Activated naive CD8-positive, alpha-beta T cell treated with anti-CD3 and anti-CD28 coated beads for 36 hours (primary cell): Measurements from ENCODE around the gene AGBL4. TPM values are rescaled to one million over a fixed set of nuclear protein-coding genes. Genes with fewer than 3 reads are reported as not detected.

Experiments
- DNase-seq: peaks from one replicate; pipeline ENCODE4 v3.0.0; 2021
- H3K27ac Mint-ChIP-seq: one replicate; pipeline ENCODE4 v1.8.0; 2022; ENCODE audit warnings: mild to moderate bottlenecking, moderate library complexity, mixed read lengths
- H3K27me3 Mint-ChIP-seq: one replicate; pipeline ENCODE4 v1.8.0; 2022; ENCODE audit warnings: mild to moderate bottlenecking, mixed read lengths
- H3K36me3 Mint-ChIP-seq: one replicate; pipeline ENCODE4 v1.8.0; 2021; ENCODE audit warnings: mild to moderate bottlenecking, mixed read lengths
- H3K4me1 Mint-ChIP-seq: one replicate; pipeline ENCODE4 v1.8.0; 2021; ENCODE audit warnings: mixed read lengths
- H3K4me3 Mint-ChIP-seq: one replicate; pipeline ENCODE4 v1.8.0; 2022; ENCODE audit warnings: mild to moderate bottlenecking, moderate library complexity, mixed read lengths
- H3K9me3 Mint-ChIP-seq: one replicate; pipeline ENCODE4 v1.8.0; 2022; ENCODE audit warnings: mixed read lengths
- total RNA-seq, 2 experiments: library from RNA; stranded (reverse); gene quantifications; one replicate each; pipeline ENCODE4 v1.2.3, GENCODE V29; 2021

Gene AGBL4
- total RNA-seq, 2 experiments from 2014 or later: 0.14 TPM; not detected in 1

DNA sequence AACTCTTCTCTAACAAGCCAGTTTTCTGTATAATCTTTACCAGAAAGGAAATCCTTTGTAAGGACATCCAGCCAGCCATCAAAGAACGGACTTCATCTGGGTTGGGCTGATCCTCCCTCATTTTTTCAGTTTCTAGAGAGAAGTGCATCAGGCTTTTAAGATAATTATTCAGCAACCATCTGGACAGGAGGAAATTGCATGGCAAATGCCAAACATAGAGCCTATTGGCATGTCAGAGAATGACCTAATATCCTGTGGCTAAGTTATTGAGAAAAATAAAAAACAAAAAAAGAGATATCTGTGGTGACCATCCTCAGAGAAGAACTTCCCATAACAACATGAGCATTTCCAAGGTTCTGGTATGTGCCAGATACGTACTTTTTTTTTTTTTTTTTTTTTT lies 1172.1 kb downstream of the AGBL4 start:
- no peaks in the 10 kb centered on the region for H3K9me3 Mint-ChIP-seq
- DNase-seq: no peak
- no peaks in the 10 kb centered on the region for H3K4me1 Mint-ChIP-seq
- H3K4me3 Mint-ChIP-seq: no peak overlapping the region
- H3K36me3 Mint-ChIP-seq: no peaks in the 10 kb centered on the region
- H3K27me3 Mint-ChIP-seq: peaks cover 4% of the 10 kb centered on the region
- no peak overlapping the region for H3K27ac Mint-ChIP-seq

DNA sequence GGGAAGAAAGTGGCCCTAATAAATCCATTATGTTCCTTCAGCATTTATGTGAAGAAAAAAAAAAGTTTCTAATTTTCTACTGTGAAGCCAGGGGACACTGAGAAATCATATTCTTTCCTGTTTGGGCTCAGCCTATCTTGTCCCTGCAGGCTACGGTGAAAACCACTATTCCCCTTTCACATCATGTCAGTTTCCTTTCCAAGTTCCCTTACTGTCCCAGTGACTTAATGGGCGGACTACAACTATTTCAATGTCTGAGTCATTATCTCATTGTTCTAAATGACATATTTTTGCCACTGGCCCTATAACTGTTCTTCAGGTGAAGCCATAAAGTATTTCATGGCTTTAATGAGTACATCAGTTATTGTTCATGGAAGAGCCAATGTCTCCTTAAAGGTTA lies 1175.7 kb downstream of the AGBL4 start:
- no peak for DNase-seq
- no peaks in the 10 kb centered on the region for H3K36me3 Mint-ChIP-seq
- no peak overlapping the region for H3K27ac Mint-ChIP-seq
- H3K4me3 Mint-ChIP-seq: no peak overlapping the region
- H3K9me3 Mint-ChIP-seq: no peaks in the 10 kb centered on the region
- H3K27me3 Mint-ChIP-seq: peaks cover 4% of the 10 kb centered on the region
- H3K4me1 Mint-ChIP-seq: no peaks in the 10 kb centered on the region

DNA sequence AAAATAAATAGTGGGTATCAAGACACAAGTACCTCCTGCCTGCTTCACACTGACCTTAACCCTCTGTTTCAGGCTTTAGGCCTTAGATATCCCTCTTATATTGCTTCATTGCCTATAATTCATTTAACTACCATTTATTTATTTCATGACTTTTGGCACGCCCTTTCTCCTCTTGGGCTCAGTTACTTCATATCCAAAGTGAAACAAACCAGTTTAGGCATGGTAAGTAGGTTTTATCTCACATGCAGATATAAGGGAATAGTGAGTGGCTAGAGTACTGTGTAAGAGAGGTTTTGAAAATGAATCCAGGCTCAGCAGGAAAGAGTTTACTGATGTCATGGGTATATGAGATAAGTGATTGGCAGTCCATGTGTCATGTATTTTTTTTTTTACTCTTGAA lies 1177.3 kb downstream of the AGBL4 start:
- H3K27ac Mint-ChIP-seq: no peak overlapping the region
- H3K27me3 Mint-ChIP-seq: peaks cover 13% of the 10 kb centered on the region
- no peaks in the 10 kb centered on the region for H3K9me3 Mint-ChIP-seq
- no peaks in the 10 kb centered on the region for H3K36me3 Mint-ChIP-seq
- no peak for DNase-seq
- no peak overlapping the region for H3K4me3 Mint-ChIP-seq
- H3K4me1 Mint-ChIP-seq: no peaks in the 10 kb centered on the region

DNA sequence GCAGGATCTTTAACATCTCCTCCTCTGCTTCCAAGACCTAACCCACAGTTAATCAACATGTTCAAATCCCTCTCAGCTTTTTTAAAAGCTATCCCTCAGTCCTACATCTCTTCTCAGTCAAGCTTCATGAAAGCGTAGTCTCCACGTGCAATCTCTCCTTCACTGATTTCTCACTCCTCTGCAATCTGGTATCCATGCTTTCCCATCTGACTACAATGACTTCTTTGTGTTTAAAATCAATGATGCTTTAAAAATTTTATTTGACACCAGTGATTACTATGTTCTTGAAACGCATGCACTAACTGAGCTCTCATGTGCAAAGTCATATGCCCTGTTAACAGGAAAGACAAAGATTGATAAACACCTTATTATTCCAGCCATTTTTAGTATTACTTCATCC lies 1179.6 kb downstream of the AGBL4 start:
- Mint-ChIP-seq H3K9me3 (no peaks in the 10 kb centered on the region), H3K4me1 (no peaks in the 10 kb centered on the region), H3K36me3 (no peaks in the 10 kb centered on the region), H3K4me3 (no peak overlapping the region), H3K27ac (no peak overlapping the region), H3K27me3 (peaks cover 9% of the 10 kb centered on the region)
- no peak for DNase-seq

DNA sequence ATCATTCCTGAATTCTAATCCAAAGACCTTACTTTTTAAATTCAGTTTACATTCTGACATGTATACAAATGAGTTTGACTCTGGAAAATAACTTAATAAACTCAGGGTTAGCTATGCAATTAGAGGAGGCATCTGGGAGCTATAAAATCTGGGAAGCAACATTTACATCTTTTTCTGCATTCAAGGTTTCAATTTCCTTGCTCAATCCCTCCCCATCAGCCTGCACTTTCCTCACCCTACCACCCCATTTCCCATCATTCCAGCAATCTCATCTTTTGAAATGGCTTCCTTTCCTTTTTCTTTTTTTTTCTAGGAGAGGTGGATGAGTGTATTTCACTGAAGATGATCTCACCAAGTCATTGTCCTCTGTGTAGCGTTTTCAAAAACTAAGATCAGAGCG lies 1181.8 kb downstream of the AGBL4 start:
- no peak overlapping the region for H3K4me3 Mint-ChIP-seq
- H3K9me3 Mint-ChIP-seq: no peaks in the 10 kb centered on the region
- no peak overlapping the region for H3K27ac Mint-ChIP-seq
- H3K27me3 Mint-ChIP-seq: peaks cover 17% of the 10 kb centered on the region
- no peaks in the 10 kb centered on the region for H3K4me1 Mint-ChIP-seq
- DNase-seq: no peak
- H3K36me3 Mint-ChIP-seq: no peaks in the 10 kb centered on the region

DNA sequence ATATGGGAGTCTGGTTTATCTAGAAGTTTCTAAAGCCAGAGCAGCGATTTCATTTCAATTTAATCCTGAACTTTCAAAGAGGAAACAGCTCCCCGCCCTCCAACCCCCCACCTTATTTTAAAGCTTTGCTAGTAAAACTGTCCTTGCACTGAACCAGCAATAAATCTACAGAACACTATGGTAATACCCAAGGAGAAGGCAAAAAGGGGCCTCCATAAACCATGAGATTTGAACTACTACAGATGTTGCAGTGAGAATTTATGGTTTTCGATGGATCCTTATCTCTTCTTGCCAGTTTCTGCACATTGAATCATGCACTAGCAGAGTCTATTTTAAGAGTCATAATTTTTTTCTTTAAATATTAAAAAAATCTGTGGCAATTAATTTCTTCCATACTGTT lies 1182.3 kb downstream of the AGBL4 start:
- Mint-ChIP-seq H3K9me3 (no peaks in the 10 kb centered on the region), H3K4me1 (no peaks in the 10 kb centered on the region), H3K36me3 (no peaks in the 10 kb centered on the region), H3K27me3 (peaks cover 19% of the 10 kb centered on the region), H3K4me3 (no peak overlapping the region), H3K27ac (no peak overlapping the region)
- no peak for DNase-seq

DNA sequence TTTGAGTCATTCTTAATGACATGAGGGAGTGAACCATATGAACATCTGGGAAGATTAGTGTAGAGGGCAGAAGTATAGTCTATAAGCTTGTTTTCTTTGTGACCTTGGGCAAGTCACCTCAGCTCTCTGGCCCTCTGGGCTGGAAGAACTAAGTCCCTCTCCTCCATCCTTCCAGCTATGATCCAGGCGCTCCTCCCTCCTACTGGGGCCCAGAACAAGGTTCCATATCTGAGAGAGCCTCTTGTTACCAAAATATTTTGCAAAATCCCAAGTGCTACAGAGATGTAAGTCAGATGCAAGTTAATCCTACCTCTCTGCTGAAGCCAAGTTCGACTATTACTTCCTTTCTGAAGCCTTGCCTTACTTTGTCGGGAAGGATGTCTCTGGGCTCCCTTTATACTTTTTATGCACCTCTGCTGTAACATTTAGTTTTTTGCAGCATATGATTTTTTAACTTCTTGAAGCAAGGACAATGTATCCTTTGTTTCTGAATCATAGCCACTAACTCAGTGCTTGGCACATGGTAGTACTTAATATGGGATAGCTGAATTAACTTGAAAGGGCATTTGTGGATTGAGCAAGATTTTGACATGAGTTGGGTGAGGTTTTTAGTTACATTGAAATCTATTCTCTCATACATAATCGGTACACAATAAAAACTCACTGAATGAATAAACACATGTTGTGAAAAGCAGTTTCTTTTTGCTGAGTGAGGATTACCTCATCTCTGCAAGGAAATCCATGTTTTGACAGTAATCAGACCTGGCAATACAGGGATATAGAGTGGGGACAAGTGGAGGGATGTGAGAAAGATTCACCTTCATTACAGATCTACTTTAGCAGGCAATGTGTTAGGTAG lies 1192.4 kb downstream of the AGBL4 start:
- H3K9me3 Mint-ChIP-seq: no peaks in the 10 kb centered on the region
- H3K36me3 Mint-ChIP-seq: no peaks in the 10 kb centered on the region
- H3K27me3 Mint-ChIP-seq: peaks cover 25% of the 10 kb centered on the region
- no peak for DNase-seq
- H3K4me1 Mint-ChIP-seq: no peaks in the 10 kb centered on the region
- no peak overlapping the region for H3K4me3 Mint-ChIP-seq
- H3K27ac Mint-ChIP-seq: no peak overlapping the region

DNA sequence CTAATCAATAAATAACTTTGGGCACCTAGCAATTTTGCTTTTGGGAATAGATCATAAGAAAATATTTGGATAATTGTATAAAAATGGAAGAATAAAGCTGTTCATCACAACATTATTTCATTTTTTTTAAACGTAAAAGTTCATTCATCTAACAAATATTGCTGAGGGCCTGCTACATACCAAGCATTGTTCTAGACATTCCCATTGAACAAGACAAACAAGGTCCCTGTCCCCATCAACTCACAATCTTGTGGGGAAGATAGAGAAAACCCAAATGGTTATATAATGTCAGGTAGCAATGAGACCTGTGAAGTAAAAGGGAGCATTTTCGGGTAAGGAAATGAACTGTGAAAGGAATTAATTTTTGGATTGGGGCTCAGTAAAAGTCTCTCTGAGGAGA lies 1193.0 kb downstream of the AGBL4 start:
- Mint-ChIP-seq H3K27me3 (peaks cover 24% of the 10 kb centered on the region), H3K4me3 (no peak overlapping the region), H3K27ac (no peak overlapping the region), H3K36me3 (no peaks in the 10 kb centered on the region), H3K9me3 (no peaks in the 10 kb centered on the region), H3K4me1 (no peaks in the 10 kb centered on the region)
- DNase-seq: no peak

DNA sequence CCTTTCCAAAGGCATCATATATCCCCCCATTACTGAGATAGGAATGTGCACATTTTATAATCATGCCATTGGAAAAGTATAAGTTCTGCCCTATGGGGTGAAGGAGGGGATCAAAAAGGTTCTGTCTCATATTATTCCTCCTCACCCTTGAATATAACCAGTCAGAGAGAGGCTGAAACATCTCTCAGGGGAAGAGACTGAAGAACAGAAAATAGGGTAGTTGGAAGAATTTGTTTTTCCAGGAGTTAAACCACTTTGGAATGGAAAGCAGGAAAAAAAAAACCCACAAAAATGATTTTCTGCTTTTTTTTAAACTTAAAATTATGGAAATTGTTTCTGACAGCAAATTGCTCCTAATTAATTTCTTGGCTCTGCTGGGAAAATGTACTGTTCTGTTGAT lies 1194.3 kb downstream of the AGBL4 start:
- Mint-ChIP-seq H3K4me3 (no peak overlapping the region), H3K27ac (no peak overlapping the region), H3K36me3 (no peaks in the 10 kb centered on the region), H3K27me3 (peaks cover 15% of the 10 kb centered on the region), H3K9me3 (no peaks in the 10 kb centered on the region), H3K4me1 (no peaks in the 10 kb centered on the region)
- no peak for DNase-seq

DNA sequence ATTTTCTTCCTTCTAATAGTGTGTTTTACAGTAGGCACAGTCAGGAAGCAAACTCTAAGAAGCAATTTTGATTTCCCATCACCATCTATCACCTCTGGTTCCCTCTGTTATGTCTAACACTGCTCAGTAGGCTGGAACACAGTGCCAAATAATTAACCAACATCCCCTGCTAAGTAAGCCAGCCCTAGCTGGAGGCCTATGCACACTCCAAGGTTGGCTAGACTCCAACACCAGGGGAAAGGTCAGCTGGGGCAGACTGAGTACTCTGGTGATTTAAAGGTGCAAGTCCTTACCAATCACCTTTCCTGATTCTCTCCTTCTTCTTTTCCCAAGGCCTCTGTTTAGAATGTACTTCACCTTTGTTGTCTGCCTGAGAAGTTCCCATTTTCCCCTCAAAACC lies 1200.6 kb downstream of the AGBL4 start:
- no peak for DNase-seq
- Mint-ChIP-seq H3K4me3 (no peak overlapping the region), H3K9me3 (no peaks in the 10 kb centered on the region), H3K27ac (no peak overlapping the region), H3K36me3 (no peaks in the 10 kb centered on the region), H3K27me3 (peaks cover 9% of the 10 kb centered on the region), H3K4me1 (no peaks in the 10 kb centered on the region)

DNA sequence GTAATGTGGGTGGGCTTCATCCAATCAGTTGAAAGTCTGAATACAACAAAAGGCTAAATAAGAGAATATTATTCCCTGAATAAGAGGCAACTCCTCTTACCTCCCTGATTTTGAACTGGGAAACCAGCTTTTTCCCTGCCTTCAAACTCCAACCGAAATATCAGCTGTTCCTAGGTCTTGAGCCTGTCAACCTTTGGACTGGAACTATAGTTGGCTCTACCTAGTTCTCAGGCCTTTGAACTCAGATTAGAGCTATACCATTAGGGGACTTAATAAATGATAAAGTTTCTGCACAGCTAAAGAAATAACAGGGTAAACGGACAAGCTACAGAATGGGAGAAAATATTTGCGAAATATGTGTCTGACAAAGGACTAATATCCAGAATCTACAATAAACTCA lies 1203.3 kb downstream of the AGBL4 start:
- H3K4me1 Mint-ChIP-seq: no peaks in the 10 kb centered on the region
- H3K27ac Mint-ChIP-seq: no peak overlapping the region
- no peak overlapping the region for H3K4me3 Mint-ChIP-seq
- no peak for DNase-seq
- no peaks in the 10 kb centered on the region for H3K9me3 Mint-ChIP-seq
- no peaks in the 10 kb centered on the region for H3K36me3 Mint-ChIP-seq
- H3K27me3 Mint-ChIP-seq: peaks cover 6% of the 10 kb centered on the region

DNA sequence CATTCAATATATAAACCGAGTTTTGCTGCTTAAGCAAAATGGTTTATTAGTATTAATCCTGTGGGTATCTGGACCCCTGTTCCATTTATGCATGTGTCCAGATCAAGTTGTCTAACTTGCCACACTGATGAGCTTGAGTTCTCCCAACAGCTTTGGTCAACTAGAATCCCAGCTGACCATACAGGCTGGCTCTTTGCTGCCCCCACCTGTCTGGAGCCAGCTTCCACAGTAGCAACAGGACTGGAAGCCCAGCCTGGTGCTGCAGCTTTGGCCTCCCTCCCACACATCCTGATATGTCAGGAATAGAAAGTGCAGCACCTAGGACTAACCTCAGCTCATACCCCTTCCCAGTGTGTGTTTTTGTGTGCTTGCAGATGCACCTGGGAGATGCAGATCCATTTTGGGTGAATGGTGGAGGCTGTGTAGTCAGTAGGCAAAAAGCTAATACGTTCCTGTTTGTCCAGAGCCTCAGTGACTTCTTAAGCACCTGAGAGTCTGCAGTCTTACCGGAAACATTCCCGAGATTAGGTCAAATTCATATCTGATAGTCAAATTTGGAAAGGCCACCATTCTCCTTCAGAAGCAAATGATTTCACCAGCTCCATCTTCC lies 1206.1 kb downstream of the AGBL4 start:
- Mint-ChIP-seq H3K4me3 (no peak overlapping the region), H3K36me3 (no peaks in the 10 kb centered on the region), H3K9me3 (no peaks in the 10 kb centered on the region), H3K27me3 (peaks cover 23% of the 10 kb centered on the region), H3K27ac (no peak overlapping the region), H3K4me1 (no peaks in the 10 kb centered on the region)
- DNase-seq: peak; percentile 30

DNA sequence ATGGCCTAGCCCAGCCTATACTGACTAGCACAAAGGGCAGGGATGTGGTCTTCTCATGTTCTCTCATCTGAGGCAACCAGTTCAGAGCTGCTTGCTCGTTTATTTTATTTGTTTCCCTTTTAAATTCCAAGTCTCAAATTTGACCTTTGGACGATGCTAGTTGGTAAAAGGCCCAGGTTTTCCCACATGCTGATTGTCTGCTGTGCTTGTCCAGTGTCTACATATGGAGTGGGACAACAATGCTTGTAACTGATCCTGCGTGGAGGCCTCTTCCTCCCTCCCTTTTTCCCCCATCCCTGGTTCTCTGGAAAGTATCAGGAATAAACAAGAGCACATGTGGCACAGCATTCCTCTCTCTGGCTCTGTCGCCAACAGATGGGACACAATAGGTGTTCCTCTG lies 1213.0 kb downstream of the AGBL4 start:
- peaks cover 32% of the 10 kb centered on the region for H3K27me3 Mint-ChIP-seq
- no peaks in the 10 kb centered on the region for H3K36me3 Mint-ChIP-seq
- no peaks in the 10 kb centered on the region for H3K4me1 Mint-ChIP-seq
- no peak overlapping the region for H3K4me3 Mint-ChIP-seq
- DNase-seq: no peak
- no peak overlapping the region for H3K27ac Mint-ChIP-seq
- no peaks in the 10 kb centered on the region for H3K9me3 Mint-ChIP-seq

DNA sequence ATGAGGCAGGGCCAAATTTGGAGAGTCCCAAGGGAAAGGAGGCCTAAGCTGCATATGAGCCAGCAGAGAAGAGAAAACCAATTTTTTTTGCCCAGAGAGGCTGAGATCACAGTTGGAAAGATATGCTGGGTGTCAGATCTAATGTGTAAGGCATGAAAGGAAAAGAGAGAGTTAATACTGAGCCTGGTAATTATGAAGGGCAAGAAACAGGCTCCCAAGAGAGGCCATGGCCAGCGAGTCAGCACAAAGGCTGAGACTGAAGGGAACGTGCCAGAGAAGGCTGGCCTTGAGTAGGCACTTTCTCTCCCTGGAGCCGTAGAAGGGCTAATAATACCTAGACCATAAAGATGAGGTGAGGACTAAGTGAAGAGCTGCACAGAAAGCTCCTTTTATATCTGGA lies 1215.3 kb downstream of the AGBL4 start:
- Mint-ChIP-seq H3K4me1 (no peaks in the 10 kb centered on the region), H3K9me3 (no peaks in the 10 kb centered on the region), H3K36me3 (no peaks in the 10 kb centered on the region), H3K4me3 (no peak overlapping the region), H3K27me3 (peaks cover 22% of the 10 kb centered on the region), H3K27ac (no peak overlapping the region)
- DNase-seq: no peak

DNA sequence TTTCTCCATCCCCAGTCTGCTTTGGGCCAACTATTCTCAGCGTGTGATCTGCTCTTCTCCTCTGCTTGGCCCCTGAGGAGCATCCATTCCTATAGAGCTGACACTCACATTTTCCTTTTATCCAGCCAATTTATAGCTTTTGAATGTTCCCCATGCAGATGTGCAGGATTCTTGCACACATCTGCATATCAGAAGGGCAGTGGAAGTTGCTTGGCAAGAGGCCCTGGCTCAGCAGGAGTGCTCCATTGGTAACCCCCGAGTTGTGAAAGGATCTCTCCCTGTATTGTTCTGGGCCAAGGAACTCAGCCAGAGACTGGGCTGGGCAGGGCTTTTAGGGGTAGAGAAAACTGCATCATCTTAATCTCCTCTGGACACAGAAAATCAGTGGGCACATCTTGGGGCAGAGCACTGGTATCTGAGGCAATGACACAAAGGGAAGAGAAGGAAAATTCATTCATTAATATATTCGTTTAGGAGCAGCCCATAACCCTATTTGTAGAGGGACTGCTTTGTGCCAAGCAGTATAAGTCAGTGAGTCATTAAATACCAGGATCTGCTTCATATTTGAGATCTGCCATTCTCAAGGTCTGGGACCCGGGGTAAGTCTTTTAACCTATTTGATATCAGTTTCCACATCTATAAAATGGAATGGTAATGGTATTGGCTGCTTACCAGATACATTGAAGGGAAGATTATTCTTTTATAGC lies 1216.0 kb downstream of the AGBL4 start:
- Mint-ChIP-seq H3K36me3 (no peaks in the 10 kb centered on the region), H3K4me3 (no peak overlapping the region), H3K27ac (no peak overlapping the region), H3K27me3 (peaks cover 17% of the 10 kb centered on the region), H3K4me1 (no peaks in the 10 kb centered on the region), H3K9me3 (no peaks in the 10 kb centered on the region)
- no peak for DNase-seq
